Upper lobe of left lung (tissue), 4 donors: ENCODE measurements around the gene PRPH.
"Not testable (repeated sequence)": the region's sequence is repeated elsewhere in the genome, so short reads cannot be mapped to it uniquely, and the experiment has no call there.

Experiments used
- CTCF ChIP-seq, 6 experiments: fragments of 450-650 bp in 4 of 6; fragments of 200-600 bp in 2 of 6; sonication (generic) in 2 of 6; IDR thresholded peaks; one replicate each; pipeline ENCODE4 v1.5.1; 2016 to 2019; ENCODE audit warnings: antibody characterized with exemption in 6 of 6
- EP300 ChIP-seq, 4 donors: sonication (generic); formaldehyde crosslinking; IDR thresholded peaks; one replicate each; pipeline ENCODE4 v1.5.1; 2017; ENCODE audit warnings: antibody characterized with exemption in 4 of 4, control low read depth in 2 of 4

GRCh38 chr12:49320411-49321103 is 25.6 kb downstream of the PRPH start:
- TF ChIP-seq CTCF, EP300 (IDR thresholded peaks at IDR 0.05): not testable (repeated sequence)
